Endothelial cell of umbilical vein (primary cell): ENCODE results near the gene EHD3. TPM values are rescaled to one million over a fixed set of nuclear protein-coding genes. Genes with fewer than 3 reads are reported as not detected.

ENCODE experiments used
- BruUV-seq: library from RNA; stranded (reverse); fragments of 400-500 nt; replicated peaks from 2 replicates; lab custom pipeline; 2021; lab: Mats Ljungman, UMichigan
- CTCF ChIA-PET: fragments of 300-600, 350-600 bp; sonication (Branson Sonifier 250); formaldehyde crosslinking; loops from one replicate; lab custom pipeline; 2021; ENCODE audit warnings: antibody characterized with exemption, inconsistent platforms; lab: Charles Lee
- POLR2A ChIA-PET: fragments of 300-600, 350-600 bp; sonication (Branson Sonifier 250); formaldehyde crosslinking; loops from one replicate; lab custom pipeline; 2021; ENCODE audit warnings: antibody characterized with exemption, inconsistent platforms; lab: Charles Lee
- DNase-seq: peaks from one replicate; pipeline ENCODE4 v3.0.0-alpha.2; 2011; ENCODE audit warnings: low read depth, low spot score
- FAIRE-seq: peaks from 2 replicates; lab custom pipeline; 2011; peaks lifted over from hg19 to GRCh38; lab: Jason Lieb, UNC
- H2AFZ ChIP-seq: 2 replicates; pipeline ENCODE4 v1.6.0; 2012; ENCODE audit warnings: low read depth, low read length, control low read depth, inconsistent platforms
- H3K27ac ChIP-seq: 2 replicates; pipeline ENCODE4 v1.5.1; 2011; ENCODE audit warnings: low read depth, mild to moderate bottlenecking, control low read depth, low read length, moderate library complexity; ENCODE audit not compliant: insufficient read depth
- H3K27me3 ChIP-seq, 2 experiments: 2 replicates each; pipeline versions ENCODE4 v1.6.0 to v1.6.1; 2011; ENCODE audit warnings: low read length in 2 of 2, mixed read lengths in 1 of 2; ENCODE audit not compliant: control insufficient read depth in 2 of 2, insufficient read depth in 2 of 2
- H3K36me3 ChIP-seq, 2 experiments: 2 replicates in 1 of 2; 3 replicates in 1 of 2; pipeline ENCODE4 v1.5.1; 2011; ENCODE audit warnings: low read length in 2 of 2, mild to moderate bottlenecking in 1 of 2, moderate library complexity in 1 of 2; ENCODE audit not compliant: control insufficient read depth in 2 of 2, insufficient read depth in 2 of 2; ENCODE audit errors: extremely low read depth in 1 of 2
- H3K4me1 ChIP-seq: 3 replicates; pipeline ENCODE4 v1.5.1; 2011; ENCODE audit warnings: mild to moderate bottlenecking, low read length; ENCODE audit not compliant: control insufficient read depth, insufficient read depth; ENCODE audit errors: extremely low read depth
- H3K4me2 ChIP-seq: 2 replicates; pipeline ENCODE4 v1.6.1; 2011; ENCODE audit warnings: low read length, control low read depth, mixed read lengths; ENCODE audit not compliant: insufficient read depth
- H3K4me3 ChIP-seq, 3 experiments: fragments of 200-600 bp in 1 of 3; sonication (generic), shearing (Covaris generic) in 1 of 3; replicated peaks in 1 of 3; 2 replicates each; pipeline ENCODE4 v1.5.1; 2011 to 2016; ENCODE audit warnings: control low read depth in 3 of 3, low read length in 3 of 3, mild to moderate bottlenecking in 2 of 3, inconsistent platforms in 1 of 3, low read depth in 1 of 3, moderate library complexity in 1 of 3; ENCODE audit not compliant: insufficient read depth in 1 of 3
- H3K79me2 ChIP-seq: 2 replicates; pipeline ENCODE4 v1.6.0; 2012; ENCODE audit warnings: low read length, inconsistent platforms; ENCODE audit not compliant: control insufficient read depth, insufficient read depth
- H3K9ac ChIP-seq: replicated peaks from 2 replicates; pipeline ENCODE3; 2011; ENCODE audit warnings: low read length, control low read depth; ENCODE audit not compliant: insufficient read depth; ENCODE audit errors: extremely low read depth
- H3K9me1 ChIP-seq: replicated peaks from 3 replicates; pipeline ENCODE4 v1.6.0; 2011; ENCODE audit warnings: mild to moderate bottlenecking, low read length; ENCODE audit not compliant: control insufficient read depth, insufficient read depth; ENCODE audit errors: extremely low read depth
- H3K9me3 ChIP-seq: replicated peaks from 2 replicates; pipeline ENCODE4 v1.5.1; 2012; ENCODE audit warnings: low read length, inconsistent platforms; ENCODE audit not compliant: control insufficient read depth, insufficient read depth
- H4K20me1 ChIP-seq: replicated peaks from 2 replicates; pipeline ENCODE3; 2011; ENCODE audit warnings: mild to moderate bottlenecking, low read length; ENCODE audit not compliant: control insufficient read depth, insufficient read depth; ENCODE audit errors: extremely low read depth
- CTCF ChIP-seq, 2 donors: IDR thresholded peaks; 1 replicate in 1 of 2; 2 replicates in 1 of 2; pipeline ENCODE4 v1.5.1; 2011; ENCODE audit warnings: low read length in 2 of 2, mild to moderate bottlenecking in 2 of 2, moderate library complexity in 2 of 2, control low read depth in 1 of 2, inconsistent platforms in 1 of 2, low read depth in 1 of 2; ENCODE audit not compliant: insufficient read depth in 1 of 2; ENCODE audit errors: extremely low read depth in 1 of 2
- EZH2 ChIP-seq: IDR thresholded peaks from 2 replicates; pipeline ENCODE4 v1.6.1; 2012; ENCODE audit warnings: borderline replicate concordance, low read depth, mild to moderate bottlenecking, moderate library complexity, low read length, inconsistent platforms; ENCODE audit not compliant: severe bottlenecking
- FOS ChIP-seq: IDR thresholded peaks from 2 replicates; pipeline ENCODE4 v1.6.1; 2011; ENCODE audit warnings: mild to moderate bottlenecking, low read length, moderate library complexity, borderline replicate concordance; ENCODE audit not compliant: insufficient read depth
- GATA2 ChIP-seq: IDR thresholded peaks from 2 replicates; pipeline ENCODE4 v1.7.0; 2011; ENCODE audit warnings: low read depth, mild to moderate bottlenecking, moderate library complexity, mixed read lengths, low read length; ENCODE audit not compliant: insufficient read length, insufficient read depth
- JUN ChIP-seq: IDR thresholded peaks from 2 replicates; pipeline ENCODE4 v1.6.1; 2011; ENCODE audit warnings: borderline replicate concordance, low read depth; ENCODE audit not compliant: insufficient read length, insufficient read depth
- MAX ChIP-seq: IDR thresholded peaks from 2 replicates; pipeline ENCODE4 v1.6.1; 2011; ENCODE audit not compliant: insufficient read depth, insufficient read length
- MYC ChIP-seq: IDR thresholded peaks from one replicate; pipeline ENCODE4 v1.6.1; 2011; ENCODE audit warnings: mild to moderate bottlenecking, low read depth, low read length
- POLR2A ChIP-seq: IDR thresholded peaks from 2 replicates; pipeline ENCODE4 v1.6.1; 2012; ENCODE audit warnings: low read depth, mild to moderate bottlenecking, control low read depth, low read length
- POLR2AphosphoS5 ChIP-seq: IDR thresholded peaks from 2 replicates; pipeline ENCODE4 v1.6.1; 2012; ENCODE audit warnings: low read depth, mild to moderate bottlenecking, control low read depth, low read length, moderate library complexity; ENCODE audit not compliant: insufficient read depth
- dilution Hi-C: fragments of 300-500 bp; cut with MboI; formaldehyde crosslinking; loops from one replicate; pipeline ENCODE4 v1.15.0; 2019; ENCODE audit warnings: low sequenced_read_pairs; ENCODE audit not compliant: extremely low pct_ligation_motif_present
- intact Hi-C: fragments of 100-400 bp; cut with micrococcal nuclease; formaldehyde crosslinking; loops from one replicate; pipeline ENCODE4 v1.10.0; 2022
- polyA plus RNA-seq, 4 experiments: library from polyadenylated mRNA; depleted of rRNA in 3 of 4; stranded (reverse) in 3 of 4; unstranded in 1 of 4; fragments of >200 nt; gene quantifications; 2 replicates each; pipeline versions ENCODE4 v1.2.1 to v1.2.3, GENCODE V29; 2011 to 2012; ENCODE audit warnings: missing spikeins in 1 of 4
- total RNA-seq: library from RNA; stranded (reverse); gene quantifications from 2 replicates; pipeline ENCODE4 v1.2.3, GENCODE V29; 2021

The EHD3 gene
- total and polyA plus RNA-seq, 2 donors (not counting 3 experiments of a cell fraction or from before 2014, with no cell fraction given) = 6.5 to 12.1 TPM

- Histone ChIP-seq H3K36me3 (no peaks in the 10 kb centered on the region), H3K27ac (no peak overlapping the region), H3K4me1 (no peaks in the 10 kb centered on the region), H3K27me3 (no peaks in the 10 kb centered on the region), H3K9ac (no peak overlapping the region), H2AFZ (no peak overlapping the region), H3K79me2 (no peaks in the 10 kb centered on the region), H3K4me3 (no peak overlapping the region), H3K4me2 (no peak overlapping the region), H3K9me3 (no peaks in the 10 kb centered on the region), H4K20me1 (no peaks in the 10 kb centered on the region), H3K9me1 (no peaks in the 10 kb centered on the region)
- dilution Hi-C loops = no loop called here
- ChIA-PET POLR2A (no interaction called here), CTCF (no interaction called here)
- FAIRE-seq = no peak
- BruUV-seq = no TSS peak
- DNase-seq = no peak
- intact Hi-C loops = no loop called here
- TF ChIP-seq GATA2 = no peak
- TF ChIP-seq POLR2AphosphoS5 = no peak
- TF ChIP-seq MYC = no peak
- no peak for TF ChIP-seq JUN
- TF ChIP-seq CTCF (IDR thresholded peaks at IDR 0.05; ENCODE audit: extremely low read depth in 1 of 2, insufficient read depth in 1 of 2, low read depth in 1 of 2, low read length in 2 of 2) = no peak
- TF ChIP-seq FOS = no peak
- TF ChIP-seq POLR2A = no peak
- no peak for TF ChIP-seq EZH2
- TF ChIP-seq MAX = no peak
These were observed 40.1 kb upstream of the EHD3 start for GRCh38 chr2:31193806-31194205.
